Breast epithelium (tissue), 4 donors: ENCODE results near the gene ANGEL2. TPM values are rescaled to one million over a fixed set of nuclear protein-coding genes. Genes with fewer than 3 reads are reported as not detected.

Experiments used
- DNase-seq, 2 donors: peaks; one replicate each; pipeline ENCODE4 v3.0.0-alpha.2; 2019; ENCODE audit warnings: low spot score in 2 of 2
- H3K27ac ChIP-seq, 2 donors: fragments of 200-600 bp; sonication (generic) in 1 of 2; one replicate each; pipeline ENCODE4 v1.5.1; 2016 to 2019; ENCODE audit warnings: mild to moderate bottlenecking in 1 of 2
- H3K27me3 ChIP-seq, 2 donors: fragments of 200-600 bp; sonication (generic) in 1 of 2; one replicate each; pipeline versions ENCODE4 v1.5.1 to v1.6.0; 2017 to 2019; ENCODE audit warnings: control low read depth in 1 of 2, mild to moderate bottlenecking in 1 of 2
- H3K36me3 ChIP-seq: fragments of 200-600 bp; one replicate; pipeline ENCODE4 v1.5.1; 2019
- H3K4me1 ChIP-seq, 2 donors: fragments of 200-600 bp; sonication (generic); one replicate each; pipeline ENCODE4 v1.5.1; 2016 to 2019; ENCODE audit warnings: control low read depth in 1 of 2
- H3K4me3 ChIP-seq, 3 donors: fragments of 200-600 bp; sonication (generic); 1 replicate in 2 of 3; 2 replicates in 1 of 3; pipeline ENCODE4 v1.5.1; 2016 to 2019; ENCODE audit warnings: mild to moderate bottlenecking in 3 of 3, moderate library complexity in 2 of 3
- H3K9me3 ChIP-seq, 2 donors: fragments of 200-600 bp; sonication (generic) in 1 of 2; one replicate each; pipeline ENCODE4 v1.5.1; 2016 to 2019; ENCODE audit warnings: control low read depth in 1 of 2
- CTCF ChIP-seq, 3 donors: fragments of 450-650 bp; IDR thresholded peaks; one replicate each; pipeline ENCODE4 v1.5.1; 2016 to 2017; ENCODE audit warnings: antibody characterized with exemption in 3 of 3, mild to moderate bottlenecking in 3 of 3, moderate library complexity in 3 of 3
- POLR2A ChIP-seq: fragments of 450-650 bp; IDR thresholded peaks from one replicate; pipeline ENCODE4 v1.6.1; 2016; ENCODE audit warnings: antibody characterized with exemption, mild to moderate bottlenecking, moderate library complexity
- POLR2AphosphoS5 ChIP-seq, 3 donors: sonication (generic); formaldehyde crosslinking; IDR thresholded peaks; one replicate each; pipeline ENCODE4 v1.6.1; 2017; ENCODE audit warnings: antibody characterized with exemption in 3 of 3
- intact Hi-C: fragments of 100-400 bp; cut with DNase I; formaldehyde crosslinking; loops from one replicate; pipeline ENCODE4 v1.15.1; 2023; ENCODE audit warnings: low total_unique reads
- total RNA-seq, 3 donors: library from RNA; depleted of rRNA; stranded (reverse); fragments of >200 nt; gene quantifications; one replicate each; pipeline ENCODE4 v1.1.0, GENCODE V29; 2016

Gene ANGEL2
- total RNA-seq, 3 donors from 2014 or later = 60.5 to 84.0 (median 72.4) TPM

GRCh38 chr1:212990276-212990675 lies 25.4 kb downstream of the ANGEL2 start:
- Histone ChIP-seq H3K27me3 (no peaks in the 10 kb centered on the region), H3K4me3 (no peak overlapping the region), H3K4me1 (no peaks in the 10 kb centered on the region), H3K9me3 (no peaks in the 10 kb centered on the region), H3K36me3 (no peaks in the 10 kb centered on the region), H3K27ac (no peak overlapping the region)
- no peak for DNase-seq
- TF ChIP-seq POLR2A (no peak), POLR2AphosphoS5 (IDR thresholded peaks at IDR 0.05) (no peak), CTCF (IDR thresholded peaks at IDR 0.05) (no peak)
- intact Hi-C loops = no loop called here

GRCh38 chr1:212987702-212988322 lies 27.9 kb downstream of the ANGEL2 start:
- DNase-seq = no peak
- H3K27me3 ChIP-seq = no peaks in the 10 kb centered on the region
- TF ChIP-seq POLR2AphosphoS5 (IDR thresholded peaks at IDR 0.05) (no peak), POLR2A (no peak), CTCF (IDR thresholded peaks at IDR 0.05) (no peak)
- no peak overlapping the region for H3K27ac ChIP-seq
- no peaks in the 10 kb centered on the region for H3K9me3 ChIP-seq
- no peaks in the 10 kb centered on the region for H3K36me3 ChIP-seq
- intact Hi-C loops = no loop called here
- no peak overlapping the region for H3K4me3 ChIP-seq
- H3K4me1 ChIP-seq = no peaks in the 10 kb centered on the region

- H3K4me3 ChIP-seq = no peak overlapping the region
- H3K9me3 ChIP-seq = no peaks in the 10 kb centered on the region
- DNase-seq = no peak
- H3K4me1 ChIP-seq = no peaks in the 10 kb centered on the region
- no peaks in the 10 kb centered on the region for H3K27me3 ChIP-seq
- intact Hi-C loops = no loop called here
- TF ChIP-seq POLR2A (no peak), CTCF (IDR thresholded peaks at IDR 0.05) (no peak), POLR2AphosphoS5 (IDR thresholded peaks at IDR 0.05) (no peak)
- H3K36me3 ChIP-seq = no peaks in the 10 kb centered on the region
- no peak overlapping the region for H3K27ac ChIP-seq
These were observed 29.1 kb downstream of the ANGEL2 start for GRCh38 chr1:212986551-212986950.

GRCh38 chr1:212984522-212985291 lies 31.0 kb downstream of the ANGEL2 start:
- Histone ChIP-seq H3K4me1 (no peaks in the 10 kb centered on the region), H3K36me3 (no peaks in the 10 kb centered on the region), H3K27ac (no peak overlapping the region), H3K27me3 (no peaks in the 10 kb centered on the region), H3K9me3 (no peaks in the 10 kb centered on the region), H3K4me3 (no peak overlapping the region)
- no peak for DNase-seq
- TF ChIP-seq POLR2AphosphoS5 (IDR thresholded peaks at IDR 0.05) (no peak), POLR2A (no peak), CTCF (IDR thresholded peaks at IDR 0.05) (no peak)
- intact Hi-C loops = loop anchor here (5.0 kb wide), 1 partner anchor 837 kb away; no protein-coding TSS in a partner anchor

- Histone ChIP-seq H3K27ac (no peak overlapping the region), H3K9me3 (no peaks in the 10 kb centered on the region), H3K27me3 (no peaks in the 10 kb centered on the region), H3K36me3 (no peaks in the 10 kb centered on the region), H3K4me1 (no peaks in the 10 kb centered on the region), H3K4me3 (no peak overlapping the region)
- DNase-seq = no peak
- intact Hi-C loops = loop anchor here (5.0 kb wide), 1 partner anchor 836 kb away; no protein-coding TSS in a partner anchor
- TF ChIP-seq POLR2AphosphoS5 (IDR thresholded peaks at IDR 0.05) = no peak
- no peak for TF ChIP-seq POLR2A
- no peak for TF ChIP-seq CTCF (IDR thresholded peaks at IDR 0.05)
These were observed 32.2 kb downstream of the ANGEL2 start for GRCh38 chr1:212983482-212983881.
